HepG2 (cell line): ENCODE results near the gene DACT2. TPM values are rescaled to one million over a fixed set of nuclear protein-coding genes. Genes with fewer than 3 reads are reported as not detected.

Source experiments
- ATAC-seq: fragments of 200-7000 bp; cut with Tn5 transposase; 3 replicates; pipeline ENCODE4 v1.9.1; 2020; ENCODE audit warnings: mild to moderate bottlenecking, moderate library complexity
- BruUV-seq: library from RNA; stranded (reverse); fragments of 400-500 nt; replicated peaks from 2 replicates; lab custom pipeline; 2021; lab: Mats Ljungman, UMichigan
- CTCF ChIA-PET: fragments of 300-600 bp; formaldehyde crosslinking; extraction: SDS; loops from one replicate; lab custom pipeline; 2021; ENCODE audit warnings: low total read pairs, inconsistent platforms, low intra/inter-chr PET ratio; lab: Yijun Ruan, JAX
- POLR2A ChIA-PET: fragments of 350-600 bp; sonication (Branson Sonifier 250); formaldehyde crosslinking; loops from one replicate; lab custom pipeline; 2020; ENCODE audit warnings: antibody characterized with exemption, inconsistent platforms; lab: Yijun Ruan, JAX
- DNase-seq: peaks from one replicate; pipeline ENCODE4 v3.0.0-alpha.2; 2015; ENCODE audit warnings: low spot score
- FAIRE-seq: peaks from 3 replicates; lab custom pipeline; 2011; peaks lifted over from hg19 to GRCh38; lab: Jason Lieb, UNC
- H2AFZ ChIP-seq: one replicate; pipeline ENCODE4 v1.6.1; 2011; ENCODE audit warnings: low read length, inconsistent platforms
- H3K27ac ChIP-seq: fragments of 300-600 bp; 3 replicates; pipeline ENCODE4 v1.8.0; 2011; ENCODE audit warnings: mixed run types, mild to moderate bottlenecking, mixed read lengths, low read length, inconsistent platforms; ENCODE audit not compliant: insufficient read depth; ENCODE audit errors: extremely low read length
- H3K27me3 ChIP-seq, 2 experiments: fragments of 200-600 bp in 1 of 2; 2 replicates in 1 of 2; 3 replicates in 1 of 2; pipeline versions ENCODE4 v1.6.0 to v1.8.0; 2011; ENCODE audit warnings: low read length in 2 of 2, mild to moderate bottlenecking in 2 of 2, moderate library complexity in 2 of 2, inconsistent platforms in 1 of 2; ENCODE audit not compliant: insufficient read depth in 2 of 2, control insufficient read depth in 1 of 2
- H3K36me3 ChIP-seq, 2 experiments: fragments of 200-600 bp in 1 of 2; replicated peaks in 1 of 2; 2 replicates in 1 of 2; 3 replicates in 1 of 2; pipeline versions ENCODE4 v1.5.1 to v1.8.0; 2011; ENCODE audit warnings: low read length in 2 of 2, inconsistent platforms in 1 of 2; ENCODE audit not compliant: insufficient read depth in 2 of 2, control insufficient read depth in 1 of 2
- H3K4me1 ChIP-seq: 2 replicates; pipeline ENCODE4 v1.5.1; 2012; ENCODE audit warnings: low read length, inconsistent platforms; ENCODE audit not compliant: insufficient read depth
- H3K4me2 ChIP-seq: 2 replicates; pipeline ENCODE4 v1.6.0; 2011; ENCODE audit warnings: low read depth, low read length, inconsistent platforms
- H3K4me3 ChIP-seq, 3 experiments: fragments of 200-600 bp in 1 of 3; sonication (generic), shearing (Covaris generic) in 1 of 3; replicated peaks in 1 of 3; 2 replicates each; pipeline ENCODE4 v1.5.1; 2011 to 2016; ENCODE audit warnings: low read length in 3 of 3, inconsistent platforms in 2 of 3, low read depth in 2 of 3, mild to moderate bottlenecking in 2 of 3, control low read depth in 1 of 3, mixed read lengths in 1 of 3; ENCODE audit not compliant: insufficient read depth in 1 of 3
- H3K79me2 ChIP-seq: one replicate; pipeline ENCODE4 v1.6.1; 2011; ENCODE audit warnings: low read length, inconsistent platforms; ENCODE audit not compliant: insufficient read depth
- H3K9ac ChIP-seq: 2 replicates; pipeline ENCODE4 v1.6.0; 2011; ENCODE audit warnings: mild to moderate bottlenecking, low read depth, low read length, inconsistent platforms; ENCODE audit not compliant: insufficient read depth
- H3K9me3 ChIP-seq: 2 replicates; pipeline ENCODE4 v1.5.1; 2012; ENCODE audit warnings: mild to moderate bottlenecking, low read length
- H4K20me1 ChIP-seq: 2 replicates; pipeline ENCODE4 v1.6.0; 2011; ENCODE audit warnings: inconsistent platforms, mild to moderate bottlenecking, low read length, moderate library complexity; ENCODE audit not compliant: insufficient read depth
- EEA1 ChIP-seq: sonication (generic); formaldehyde crosslinking; IDR thresholded peaks from 2 replicates; pipeline ENCODE4 v1.5.1; 2020; ENCODE audit warnings: mild to moderate bottlenecking, missing genetic modification reagents, borderline replicate concordance
- GZF1 ChIP-seq: sonication (generic); formaldehyde crosslinking; IDR thresholded peaks from 2 replicates; pipeline ENCODE4 v1.5.1; 2020; ENCODE audit warnings: mild to moderate bottlenecking, missing genetic modification reagents
- HBP1 ChIP-seq: IDR thresholded peaks from 2 replicates; pipeline ENCODE4 v1.6.1; 2016; ENCODE audit warnings: low read depth, control low read depth
- HMGXB4 ChIP-seq, 2 experiments: sonication (generic) in 1 of 2; formaldehyde crosslinking in 1 of 2; IDR thresholded peaks; 2 replicates each; pipeline versions ENCODE4 v1.4.0 to v1.6.1; 2018 to 2020; ENCODE audit warnings: missing genetic modification reagents in 2 of 2, borderline replicate concordance in 1 of 2, low read depth in 1 of 2, mild to moderate bottlenecking in 1 of 2, missing biosample characterization in 1 of 2
- KMT2B ChIP-seq: IDR thresholded peaks from 2 replicates; pipeline ENCODE4 v1.6.1; 2016; ENCODE audit warnings: missing genetic modification reagents, missing compliant biosample characterization
- MAFK ChIP-seq, 2 experiments: IDR thresholded peaks in 1 of 2; conservative IDR thresholded peaks in 1 of 2; 2 replicates each; pipeline ENCODE4 v1.6.1; 2011; ENCODE audit warnings: improper control_type of control experiment in 2 of 2, low read length in 2 of 2
- POLR2AphosphoS2 ChIP-seq: IDR thresholded peaks from 2 replicates; pipeline ENCODE4 v1.6.1; 2011; ENCODE audit warnings: low read depth, low read length, improper control_type of control experiment
- SALL2 ChIP-seq: sonication (generic); formaldehyde crosslinking; IDR thresholded peaks from 2 replicates; pipeline ENCODE4 v1.8.1; 2023; ENCODE audit warnings: mild to moderate bottlenecking, missing genetic modification reagents, inconsistent platforms
- ZNF746 ChIP-seq: sonication (generic); formaldehyde crosslinking; IDR thresholded peaks from 2 replicates; pipeline ENCODE4 v1.8.0; 2022; ENCODE audit warnings: mild to moderate bottlenecking, missing genetic modification reagents
- ZNF784 ChIP-seq: sonication (generic); formaldehyde crosslinking; IDR thresholded peaks from 2 replicates; pipeline ENCODE4 v1.5.1; 2020; ENCODE audit warnings: missing genetic modification reagents, mild to moderate bottlenecking, borderline replicate concordance
- WGBS: methylation state at CpG from one replicate; pipeline ENCODE4 v1.1.6; 2017; ENCODE audit warnings: low lambda C conversion rate; 5-methylcytosine and 5-hydroxymethylcytosine counted together
- in situ Hi-C: cut with HindIII; loops from 2 replicates; pipeline ENCODE4 v1.10.0; 2017; ENCODE audit warnings: low pct_unique_long_range_greater_than_20kb; ENCODE audit not compliant: extremely low pct_ligation_motif_present
- intact Hi-C: fragments of 100-400 bp; cut with micrococcal nuclease; formaldehyde crosslinking; loops from one replicate; pipeline ENCODE4 v1.10.0; 2022; ENCODE audit not compliant: unreplicated experiment
- polyA plus RNA-seq, 8 experiments: library from polyadenylated mRNA; depleted of rRNA in 3 of 8; stranded (reverse) in 7 of 8; unstranded in 1 of 8; fragments of >200 nt; fragmentation: Illumina TruSeq in 4 of 8; extraction: Trizol in 4 of 8; gene quantifications; 2 replicates each; pipeline versions ENCODE4 v1.2.1 to v1.2.3, GENCODE V29; 2011 to 2016; ENCODE audit warnings: low read depth in 4 of 8, missing spikeins in 1 of 8, mixed read lengths in 1 of 8; ENCODE audit not compliant: insufficient read depth in 1 of 8
- total RNA-seq, 5 experiments: library from RNA; depleted of rRNA; stranded (reverse); fragments of >200 nt; fragmentation: Illumina TruSeq; extraction: Trizol; gene quantifications; 2 replicates each; pipeline ENCODE4 v1.2.3, GENCODE V29; 2016; ENCODE audit warnings: low read depth in 1 of 5

Gene DACT2
- total and polyA plus RNA-seq, 2 of the 13 experiments (the other 11 are each of a cell fraction or from before 2014, with no cell fraction given): 0.15 TPM; not detected in 1

DNA sequence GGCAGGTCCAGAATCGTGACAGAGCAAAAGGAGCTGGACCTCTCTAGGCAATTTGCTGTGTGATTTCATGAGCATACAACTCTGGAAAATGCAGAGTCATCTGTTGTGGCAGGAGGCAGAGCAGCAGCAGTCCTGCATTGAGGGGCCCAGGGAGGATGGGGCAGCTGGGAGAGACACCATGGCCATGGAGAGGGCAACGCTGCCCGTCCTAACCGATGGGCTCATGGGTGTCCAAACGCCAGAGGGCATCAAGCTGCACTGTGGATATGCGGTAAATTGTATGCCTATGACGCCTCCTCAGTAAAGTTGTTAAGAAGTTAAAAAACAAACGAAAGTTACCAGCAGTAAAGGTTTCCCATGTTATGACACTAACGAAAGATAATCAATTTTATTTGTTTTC, 42.2 kb upstream of the DACT2 start:
- Histone ChIP-seq H3K36me3 (no peaks in the 10 kb centered on the region), H3K4me3 (no peak overlapping the region), H3K9me3 (no peaks in the 10 kb centered on the region), H3K79me2 (no peaks in the 10 kb centered on the region), H2AFZ (no peak overlapping the region), H3K27ac (no peak overlapping the region), H4K20me1 (no peaks in the 10 kb centered on the region), H3K4me1 (no peaks in the 10 kb centered on the region), H3K4me2 (no peak overlapping the region), H3K9ac (no peak overlapping the region), H3K27me3 (peaks cover 5 to 21% of the 10 kb centered on the region in 2 experiments; a peak in 3 of 5 replicates)
- FAIRE-seq (no peak), DNase-seq (no peak)
- intact Hi-C loops: no loop called here
- BruUV-seq: no TSS peak
- CTCF ChIA-PET: no interaction called here
- in situ Hi-C loops: no loop called here
- TF ChIP-seq EEA1 (CRISPR knock-in tag): no peak
- TF ChIP-seq MAFK (conservative IDR thresholded peaks at IDR 0.05 in 1 of 2, IDR thresholded peaks at IDR 0.05 in 1 of 2; ENCODE audit: low read length in 2 of 2): peak; percentile 17 to 46; a peak in 1 of 4 replicates
- no peak for TF ChIP-seq HBP1 (CRISPR knock-in tag)
- TF ChIP-seq, all 625 proteins: peak for 1
- POLR2A ChIA-PET: no interaction called here
- WGBS: 32% methylated on average over 9 of the region's 9 CpGs
- ATAC-seq: no peak

DNA sequence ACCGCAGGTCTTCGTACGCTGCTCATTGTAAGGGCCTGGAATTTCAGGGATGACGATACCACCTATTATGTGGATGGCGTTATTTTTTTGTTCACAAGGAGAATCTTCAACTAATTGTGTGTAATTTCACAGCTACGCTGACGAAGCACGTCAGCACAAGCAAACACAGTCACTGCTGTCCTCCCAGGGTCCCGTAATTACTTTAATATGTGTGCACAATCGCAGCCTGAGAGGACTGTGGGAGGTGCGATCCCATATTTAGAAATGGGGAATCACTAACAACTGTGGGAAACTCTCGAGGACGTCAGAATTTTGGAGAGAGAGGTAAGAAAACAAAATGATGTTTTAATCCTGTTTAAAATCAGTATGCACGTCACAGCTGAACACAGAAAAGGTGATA, 40.2 kb upstream of the DACT2 start:
- Histone ChIP-seq H4K20me1 (no peaks in the 10 kb centered on the region), H3K27ac (no peak overlapping the region), H3K4me1 (peaks cover 10% of the 10 kb centered on the region), H3K27me3 (peaks cover 2 to 7% of the 10 kb centered on the region in 2 experiments; a peak in 3 of 5 replicates), H3K79me2 (no peaks in the 10 kb centered on the region), H2AFZ (no peak overlapping the region), H3K36me3 (no peaks in the 10 kb centered on the region), H3K4me3 (no peak overlapping the region), H3K9me3 (no peaks in the 10 kb centered on the region), H3K9ac (no peak overlapping the region), H3K4me2 (no peak overlapping the region)
- POLR2A ChIA-PET: no interaction called here
- ATAC-seq (no peak), DNase-seq (no peak), FAIRE-seq (peak; percentile 12)
- intact Hi-C loops: no loop called here
- in situ Hi-C loops: loop anchor here (5.0 kb wide), 1 partner anchor 167 kb away; no protein-coding TSS in a partner anchor
- CTCF ChIA-PET: no interaction called here
- WGBS: 40% methylated on average over 14 of the region's 14 CpGs
- no TSS peak for BruUV-seq
- TF ChIP-seq ZNF746 (CRISPR knock-in tag) (no peak), SALL2 (CRISPR knock-in tag) (no peak), GZF1 (CRISPR knock-in tag) (peak; percentile 99), ZNF784 (CRISPR knock-in tag) (no peak), POLR2AphosphoS2 (no peak), KMT2B (CRISPR knock-in tag) (no peak), HMGXB4 (CRISPR knock-in tag; IDR thresholded peaks at IDR 0.05; ENCODE audit: borderline replicate concordance in 1 of 2, low read depth in 1 of 2) (no peak)
